H1 (cell line): ENCODE data around the gene ANKRD13B. TPM values are rescaled to one million over a fixed set of nuclear protein-coding genes. Genes with fewer than 3 reads are reported as not detected.

Experiments
- CTCF ChIA-PET: fragments of 300-600 bp; sonication (Branson Sonifier 250); formaldehyde crosslinking; loops from one replicate; lab custom pipeline; 2021; ENCODE audit not compliant: partially characterized antibody; lab: Charles Lee
- POLR2A ChIA-PET: fragments of 300-600 bp; sonication (Branson Sonifier 250); formaldehyde crosslinking; loops from one replicate; lab custom pipeline; 2021; ENCODE audit warnings: inconsistent platforms; ENCODE audit not compliant: partially characterized antibody; lab: Charles Lee
- DNase-seq, 2 experiments: peaks; one replicate each; pipeline versions ENCODE4 v3.0.0 to v3.0.0-alpha.2; 2010 to 2022; ENCODE audit warnings: low spot score in 2 of 2, low read depth in 1 of 2, mixed read lengths in 1 of 2
- FAIRE-seq: peaks from 2 replicates; lab custom pipeline; 2011; peaks lifted over from hg19 to GRCh38; lab: Jason Lieb, UNC
- H2AFZ ChIP-seq: 2 replicates; pipeline ENCODE4 v1.8.1; 2012; ENCODE audit warnings: low read length, inconsistent platforms
- H2AK5ac ChIP-seq: 2 replicates; pipeline ENCODE4 v1.6.1; 2013; ENCODE audit warnings: low read depth, low read length
- H2BK120ac ChIP-seq: replicated peaks from 2 replicates; pipeline ENCODE3; 2013; ENCODE audit warnings: low read depth, low read length, inconsistent platforms
- H2BK12ac ChIP-seq: 2 replicates; pipeline ENCODE4 v1.6.1; 2013; ENCODE audit warnings: low read depth, low read length
- H2BK15ac ChIP-seq: 2 replicates; pipeline ENCODE4 v1.6.1; 2013; ENCODE audit warnings: low read length
- H2BK20ac ChIP-seq: 2 replicates; pipeline ENCODE4 v1.6.1; 2013; ENCODE audit warnings: low read length
- H2BK5ac ChIP-seq: 2 replicates; pipeline ENCODE4 v1.6.1; 2013; ENCODE audit warnings: low read depth, low read length
- H3K14ac ChIP-seq: 2 replicates; pipeline ENCODE4 v1.6.1; 2013; ENCODE audit warnings: inconsistent platforms; ENCODE audit not compliant: insufficient read length
- H3K18ac ChIP-seq: 2 replicates; pipeline ENCODE4 v1.6.1; 2013; ENCODE audit warnings: low read length; ENCODE audit errors: extremely low read depth
- H3K23ac ChIP-seq: 2 replicates; pipeline ENCODE4 v1.6.1; 2013; ENCODE audit warnings: inconsistent platforms; ENCODE audit not compliant: insufficient read length
- H3K23me2 ChIP-seq: 2 replicates; pipeline ENCODE4 v1.6.1; 2013; ENCODE audit warnings: low read depth, low read length
- H3K27ac ChIP-seq: 2 replicates; pipeline ENCODE4 v1.6.1; 2011; ENCODE audit warnings: low read depth, low read length, inconsistent platforms
- H3K27me3 ChIP-seq, 4 experiments: replicated peaks in 1 of 4; 1 replicate in 1 of 4; 2 replicates in 3 of 4; pipeline versions ENCODE4 v1.6.1 to v1.8.1; 2011 to 2013; ENCODE audit warnings: low read length in 3 of 4, mild to moderate bottlenecking in 3 of 4, inconsistent platforms in 2 of 4, mixed read lengths in 2 of 4, moderate library complexity in 1 of 4; ENCODE audit not compliant: control insufficient read depth in 3 of 4, insufficient read depth in 3 of 4; ENCODE audit errors: extremely low read depth in 1 of 4
- H3K36me3 ChIP-seq, 4 experiments: 2 replicates each; pipeline versions ENCODE4 v1.6.1 to v1.8.1; 2011 to 2013; ENCODE audit warnings: mild to moderate bottlenecking in 4 of 4, low read length in 3 of 4, moderate library complexity in 2 of 4, control low read depth in 1 of 4, inconsistent platforms in 1 of 4; ENCODE audit not compliant: insufficient read depth in 4 of 4, control insufficient read depth in 2 of 4
- H3K4ac ChIP-seq: replicated peaks from 2 replicates; pipeline ENCODE3; 2013; ENCODE audit warnings: low read length, low read depth, mixed read lengths, inconsistent platforms; ENCODE audit not compliant: insufficient read length
- H3K4me1 ChIP-seq, 4 experiments: replicated peaks in 1 of 4; 1 replicate in 1 of 4; 2 replicates in 3 of 4; pipeline versions ENCODE4 v1.6.1 to v1.8.1; 2011 to 2013; ENCODE audit warnings: low read length in 3 of 4, inconsistent platforms in 2 of 4, mixed read lengths in 1 of 4; ENCODE audit not compliant: insufficient read depth in 4 of 4, control insufficient read depth in 3 of 4
- H3K4me2 ChIP-seq, 2 experiments: 2 replicates each; pipeline versions ENCODE4 v1.6.1 to v1.8.1; 2011 to 2013; ENCODE audit warnings: low read depth in 2 of 2, low read length in 2 of 2, control low read depth in 1 of 2, inconsistent platforms in 1 of 2, mild to moderate bottlenecking in 1 of 2; ENCODE audit not compliant: insufficient read depth in 1 of 2
- H3K4me3 ChIP-seq, 4 experiments: fragments of 200-600, 300-600 bp in 1 of 4; sonication (generic), shearing (Covaris generic), sonication (Bioruptor Twin) in 1 of 4; 2 replicates each; pipeline versions ENCODE4 v1.5.1 to v1.8.1; 2011 to 2016; ENCODE audit warnings: low read length in 4 of 4, low read depth in 3 of 4, control low read depth in 2 of 4, inconsistent platforms in 2 of 4, mild to moderate bottlenecking in 2 of 4, mixed read lengths in 1 of 4, moderate library complexity in 1 of 4; ENCODE audit not compliant: insufficient read depth in 2 of 4; ENCODE audit errors: extremely low read depth in 1 of 4
- H3K56ac ChIP-seq: replicated peaks from 2 replicates; pipeline ENCODE3; 2013; ENCODE audit warnings: low read depth, mild to moderate bottlenecking, mixed read lengths, low read length, inconsistent platforms; ENCODE audit not compliant: insufficient read length
- H3K79me1 ChIP-seq: 2 replicates; pipeline ENCODE4 v1.6.1; 2013; ENCODE audit warnings: low read depth, low read length, control low read depth
- H3K79me2 ChIP-seq, 2 experiments: 2 replicates each; pipeline versions ENCODE4 v1.6.1 to v1.8.1; 2012 to 2013; ENCODE audit warnings: low read length in 2 of 2, mild to moderate bottlenecking in 2 of 2, inconsistent platforms in 1 of 2; ENCODE audit not compliant: insufficient read depth in 2 of 2, control insufficient read depth in 1 of 2
- H3K9ac ChIP-seq, 4 experiments: replicated peaks in 1 of 4; 1 replicate in 1 of 4; 2 replicates in 3 of 4; pipeline versions ENCODE4 v1.6.1 to v1.8.1; 2011 to 2013; ENCODE audit warnings: low read depth in 3 of 4, low read length in 3 of 4, control low read depth in 2 of 4, mild to moderate bottlenecking in 2 of 4, moderate library complexity in 2 of 4, inconsistent platforms in 1 of 4; ENCODE audit errors: extremely low read depth in 1 of 4
- H3K9me3 ChIP-seq, 2 experiments: 2 replicates each; pipeline versions ENCODE4 v1.6.1 to v1.8.1; 2012 to 2013; ENCODE audit warnings: mild to moderate bottlenecking in 2 of 2, moderate library complexity in 2 of 2, control low read depth in 1 of 2, inconsistent platforms in 1 of 2, low read depth in 1 of 2, low read length in 1 of 2, mixed read lengths in 1 of 2; ENCODE audit not compliant: insufficient read depth in 2 of 2
- H4K20me1 ChIP-seq, 2 experiments: replicated peaks in 1 of 2; 2 replicates each; pipeline versions ENCODE3 to v1.8.1; 2011 to 2013; ENCODE audit warnings: inconsistent platforms in 2 of 2, low read length in 2 of 2, mild to moderate bottlenecking in 1 of 2; ENCODE audit not compliant: insufficient read depth in 2 of 2, control insufficient read depth in 1 of 2
- H4K5ac ChIP-seq: 2 replicates; pipeline ENCODE4 v1.6.1; 2013; ENCODE audit warnings: low read length, low read depth, mixed read lengths, inconsistent platforms; ENCODE audit not compliant: insufficient read length
- H4K8ac ChIP-seq: 2 replicates; pipeline ENCODE4 v1.8.0; 2013; ENCODE audit warnings: mild to moderate bottlenecking, moderate library complexity, low read length, inconsistent platforms; ENCODE audit not compliant: insufficient read depth; ENCODE audit errors: extremely low read depth
- H4K91ac ChIP-seq: replicated peaks from 2 replicates; pipeline ENCODE3; 2013; ENCODE audit warnings: low read length, mixed read lengths, inconsistent platforms; ENCODE audit not compliant: insufficient read length
- BACH1 ChIP-seq: IDR thresholded peaks from 2 replicates; pipeline ENCODE4 v1.6.1; 2012; ENCODE audit warnings: low read length, improper control_type of control experiment
- BCL11A ChIP-seq, 2 experiments: IDR thresholded peaks; one replicate each; pipeline ENCODE4 v1.6.1; 2011; ENCODE audit warnings: low read depth in 2 of 2, low read length in 2 of 2, mild to moderate bottlenecking in 2 of 2
- BRCA1 ChIP-seq: IDR thresholded peaks from 2 replicates; pipeline ENCODE4 v1.6.1; 2012; ENCODE audit warnings: low read depth, low read length, improper control_type of control experiment
- CBX8 ChIP-seq: fragments of 300-800, 300-1000 bp; sonication (generic); IDR thresholded peaks from 2 replicates; pipeline ENCODE4 v1.7.1; 2016; ENCODE audit warnings: low read depth, low read length, borderline replicate concordance
- CHD2 ChIP-seq: IDR thresholded peaks from 2 replicates; pipeline ENCODE4 v1.6.1; 2012; ENCODE audit warnings: low read length, improper control_type of control experiment
- CTBP2 ChIP-seq: IDR thresholded peaks from 2 replicates; pipeline ENCODE4 v1.7.0; 2011; ENCODE audit warnings: borderline replicate concordance, mild to moderate bottlenecking, moderate library complexity, mixed read lengths, low read length; ENCODE audit not compliant: insufficient read depth, insufficient read length
- FOSL1 ChIP-seq: IDR thresholded peaks from 2 replicates; pipeline ENCODE4 v1.6.1; 2011; ENCODE audit warnings: mild to moderate bottlenecking, low read depth, low read length, moderate library complexity; ENCODE audit not compliant: insufficient read depth
- POU5F1 ChIP-seq: IDR thresholded peaks from 2 replicates; pipeline ENCODE4 v1.6.1; 2011; ENCODE audit warnings: low read depth, mild to moderate bottlenecking, low read length, moderate library complexity
- RAD21 ChIP-seq, 2 experiments: IDR thresholded peaks in 1 of 2; conservative IDR thresholded peaks in 1 of 2; 2 replicates each; pipeline ENCODE4 v1.6.1; 2011; ENCODE audit warnings: low read depth in 2 of 2, low read length in 2 of 2, improper control_type of control experiment in 1 of 2, inconsistent platforms in 1 of 2, mild to moderate bottlenecking in 1 of 2, moderate library complexity in 1 of 2
- SIN3A ChIP-seq, 2 experiments: IDR thresholded peaks in 1 of 2; conservative IDR thresholded peaks in 1 of 2; 2 replicates each; pipeline ENCODE4 v1.6.1; 2011 to 2012; ENCODE audit warnings: low read length in 2 of 2, improper control_type of control experiment in 1 of 2, low read depth in 1 of 2, mild to moderate bottlenecking in 1 of 2
- SP2 ChIP-seq: IDR thresholded peaks from 2 replicates; pipeline ENCODE4 v1.6.1; 2012; ENCODE audit warnings: mild to moderate bottlenecking, low read length, inconsistent platforms
- TAF1 ChIP-seq: IDR thresholded peaks from 2 replicates; pipeline ENCODE4 v1.6.1; 2011; ENCODE audit warnings: mild to moderate bottlenecking, low read depth, low read length
- WGBS, 2 experiments: shearing (Covaris generic) in 1 of 2; methylation state at CpG; one replicate each; pipeline versions ENCODE4 v1.1.6 to v1.1.7; 2013 to 2015; ENCODE audit warnings: low lambda C conversion rate in 2 of 2, mixed read lengths in 2 of 2, inconsistent platforms in 1 of 2, low coverage in 1 of 2, missing lambda C conversion rate in 1 of 2; ENCODE audit not compliant: insufficient replicate concordance in 2 of 2, insufficient coverage in 1 of 2, insufficient read length in 1 of 2; ENCODE audit errors: extremely low coverage in 1 of 2, missing lambda C conversion rate in 1 of 2; 5-methylcytosine and 5-hydroxymethylcytosine counted together
- polyA plus RNA-seq, 7 experiments: library from polyadenylated mRNA; depleted of rRNA in 3 of 7; stranded (reverse) in 5 of 7; unstranded in 2 of 7; fragments of >200 nt in 5 of 7; fragments of 200-250 nt in 2 of 7; gene quantifications; 1 replicate in 5 of 7; 2 replicates in 1 of 7; 4 replicates in 1 of 7; pipeline versions ENCODE4 v1.2.1 to v1.2.3, GENCODE V29; 2011 to 2013; ENCODE audit warnings: missing spikeins in 2 of 7, mixed read lengths in 2 of 7
- total RNA-seq: library from RNA; stranded (reverse); fragmentation: NEBNext Ultra II Directional; extraction: Animal tissue kit (Norgen Biotek cat#: 25700); gene quantifications from 2 replicates; pipeline ENCODE4 v1.2.1, GENCODE V29; 2021

Gene ANKRD13B
- total and polyA plus RNA-seq, 2 of the 8 experiments (the other 6 are each of a cell fraction or from before 2014, with no cell fraction given): 16.4 to 48.5 TPM

GRCh38 chr17:29645515-29646051 is 52.7 kb downstream of the ANKRD13B start:
- no peaks in the 10 kb centered on the region for H3K27me3 ChIP-seq
- H3K4me1 ChIP-seq: peaks cover 0 to 3% (median under 1%) of the 10 kb centered on the region in 4 experiments; a peak in 3 of 7 replicates
- POLR2A ChIA-PET: no interaction called here
- H4K20me1 ChIP-seq: no peaks in the 10 kb centered on the region
- no peaks in the 10 kb centered on the region for H3K23me2 ChIP-seq
- H3K4me3 ChIP-seq: no peak overlapping the region
- no peak overlapping the region for H4K5ac ChIP-seq
- no peaks in the 10 kb centered on the region for H3K9me3 ChIP-seq
- no peak overlapping the region for H3K27ac ChIP-seq
- no peak overlapping the region for H2BK20ac ChIP-seq
- H3K36me3 ChIP-seq: no peaks in the 10 kb centered on the region
- no peak overlapping the region for H3K56ac ChIP-seq
- DNase-seq: no peak
- CTCF ChIA-PET: interaction anchor here (1.2 kb wide), 1 partner anchor 133 kb away, joined by 4 read pairs; no protein-coding TSS in a partner anchor
- no peak overlapping the region for H2AFZ ChIP-seq
- no peak overlapping the region for H2BK15ac ChIP-seq
- no peak overlapping the region for H2BK12ac ChIP-seq
- no peak overlapping the region for H3K23ac ChIP-seq
- no peak overlapping the region for H3K14ac ChIP-seq
- no peak overlapping the region for H3K4ac ChIP-seq
- H2BK5ac ChIP-seq: no peak overlapping the region
- no peak for FAIRE-seq
- H3K9ac ChIP-seq: no peak overlapping the region
- H3K4me2 ChIP-seq: no peak overlapping the region
- 85% methylated on average over 5 of the region's 5 CpGs; no CpG with 5 or more reads in 1 of the 2 experiments for WGBS, 2 experiments
- no peak overlapping the region for H4K8ac ChIP-seq
- no peak overlapping the region for H2AK5ac ChIP-seq
- no peak overlapping the region for H4K91ac ChIP-seq
- H3K79me1 ChIP-seq: no peaks in the 10 kb centered on the region
- H3K79me2 ChIP-seq: no peaks in the 10 kb centered on the region
- H3K18ac ChIP-seq: no peak overlapping the region
- H2BK120ac ChIP-seq: no peak overlapping the region
- TF ChIP-seq POU5F1 (no peak), TAF1 (no peak), CHD2 (no peak), SIN3A (conservative IDR thresholded peaks at IDR 0.05 in 1 of 2, IDR thresholded peaks at IDR 0.05 in 1 of 2; ENCODE audit: low read depth in 1 of 2, low read length in 2 of 2) (no peak), CTBP2 (no peak), BRCA1 (no peak), SP2 (no peak), BACH1 (no peak), RAD21 (IDR thresholded peaks at IDR 0.05 in 1 of 2, conservative IDR thresholded peaks at IDR 0.05 in 1 of 2; ENCODE audit: low read depth in 2 of 2, low read length in 2 of 2) (no peak), BCL11A (IDR thresholded peaks at IDR 0.05; ENCODE audit: low read depth in 2 of 2, low read length in 2 of 2) (no peak), CBX8 (no peak), FOSL1 (no peak)
